GM19468 (cell line): ENCODE measurements around the gene GLP2R.

Experiments
- ATAC-seq: cut with Tn5 transposase; IDR thresholded peaks from one replicate; pipeline ENCODE4 v1.9.1; 2021; ENCODE audit warnings: mild to moderate bottlenecking, moderate library complexity, moderate number of reproducible peaks; ENCODE audit not compliant: unreplicated experiment; ENCODE audit errors: extremely low read depth

Gene GLP2R

DNA sequence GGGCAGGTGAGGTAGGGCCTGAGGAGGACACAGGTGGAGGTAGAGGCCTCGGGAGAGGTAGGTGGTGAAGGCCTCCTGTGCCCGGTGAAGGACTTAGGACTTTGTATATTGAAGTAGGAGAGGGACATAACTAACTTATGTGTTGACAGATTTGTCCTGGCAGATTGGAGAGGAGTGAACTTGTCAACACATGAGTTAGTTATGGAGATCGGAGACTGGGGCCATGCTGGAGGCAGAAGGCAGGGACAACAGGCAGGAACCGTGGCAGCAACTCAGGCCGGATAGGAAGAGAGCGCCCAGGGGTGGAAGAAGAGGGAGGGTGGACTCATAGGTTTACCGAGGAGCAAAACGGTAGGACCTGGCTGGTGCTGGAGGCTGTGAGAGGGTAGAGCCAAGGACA lies 18.4 kb downstream of the GLP2R start:
- ATAC-seq, result no peak

DNA sequence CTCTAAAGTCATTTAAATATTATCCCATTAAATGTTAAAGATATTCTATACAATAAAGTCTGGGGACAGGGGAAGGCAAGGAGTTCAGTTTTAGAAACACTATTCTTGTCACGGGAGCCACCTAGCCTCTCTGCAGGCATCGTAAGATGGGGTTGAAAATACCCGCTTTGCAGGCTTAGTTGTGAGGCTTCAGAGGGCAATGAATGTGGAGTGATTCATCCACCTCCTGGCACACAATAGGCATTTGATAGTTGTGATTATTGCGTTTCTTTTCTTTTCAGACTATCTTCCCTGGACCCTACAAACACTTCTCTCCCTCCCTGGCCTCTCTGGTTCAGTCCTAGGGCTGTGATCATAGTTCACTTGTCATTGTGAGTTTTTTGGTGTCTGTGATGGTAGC lies 19.6 kb downstream of the GLP2R start:
- no peak for ATAC-seq

- ATAC-seq, result no peak
Measured at GRCh38 chr17:9850151-9850550, 24.4 kb downstream of the GLP2R start.

- ATAC-seq, result no peak
Measured at GRCh38 chr17:9854255-9854654, 28.5 kb downstream of the GLP2R start.

- no peak for ATAC-seq
Measured at GRCh38 chr17:9855036-9855435, 29.3 kb downstream of the GLP2R start.

DNA sequence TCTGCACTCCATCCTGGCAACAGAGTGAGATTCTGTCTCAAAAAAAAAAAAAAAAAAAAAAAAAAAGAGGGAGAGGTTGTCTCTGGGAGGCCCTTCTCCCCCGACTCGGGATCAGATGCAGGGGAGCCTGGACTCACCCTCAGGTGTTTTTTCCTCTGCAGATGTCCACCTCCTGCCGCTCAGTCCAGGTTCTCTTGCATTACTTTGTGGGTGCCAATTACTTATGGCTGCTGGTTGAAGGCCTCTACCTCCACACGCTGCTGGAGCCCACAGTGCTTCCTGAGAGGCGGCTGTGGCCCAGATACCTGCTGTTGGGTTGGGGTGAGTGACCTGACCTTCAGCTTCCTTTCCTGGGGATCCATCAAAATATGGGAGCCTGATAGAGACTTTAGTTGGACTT lies 34.1 kb downstream of the GLP2R start:
- no peak for ATAC-seq

- ATAC-seq, result no peak
Measured at GRCh38 chr17:9860851-9861250, 35.1 kb downstream of the GLP2R start.

DNA sequence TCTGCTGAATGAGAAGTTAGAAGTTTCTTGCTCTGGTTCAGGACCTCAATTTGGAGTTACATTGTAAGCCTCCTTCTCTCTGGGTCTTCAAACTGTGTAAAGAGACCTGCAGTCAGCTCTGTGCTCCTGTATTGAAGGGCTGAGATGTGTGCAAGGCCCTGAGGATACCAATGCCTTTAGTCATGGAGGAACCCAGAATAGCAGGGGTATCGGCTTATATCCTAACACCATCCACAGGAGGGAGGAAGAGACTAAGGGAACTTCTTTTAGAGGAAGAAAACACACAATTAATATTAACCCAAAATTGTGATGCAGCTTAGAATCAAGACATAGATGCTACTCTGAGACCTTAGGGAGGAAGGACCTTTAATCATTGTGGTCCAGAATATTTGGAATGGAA lies 36.5 kb downstream of the GLP2R start:
- no peak for ATAC-seq

GRCh38 chr17:9862949-9863348 lies 37.2 kb downstream of the GLP2R start:
- no peak for ATAC-seq

DNA sequence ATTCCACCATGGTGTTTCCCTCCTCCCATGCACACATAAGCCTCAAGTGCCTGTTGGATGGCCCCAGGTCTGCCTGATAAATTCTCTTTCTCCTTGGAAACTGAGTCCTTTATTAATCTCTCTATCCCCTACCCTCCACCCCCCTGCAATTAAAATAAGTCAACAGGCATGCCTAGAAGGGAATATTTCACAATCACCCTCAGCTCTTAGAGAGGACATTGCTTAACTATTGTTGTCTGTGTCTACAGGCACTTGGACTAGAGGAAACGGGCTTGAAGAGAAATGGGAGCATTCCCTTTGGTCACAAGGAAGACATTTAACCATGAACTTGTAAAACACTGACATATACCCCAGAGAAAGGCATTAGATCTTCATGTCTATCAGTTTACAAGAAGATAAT lies 39.9 kb downstream of the GLP2R start:
- ATAC-seq, result no peak

DNA sequence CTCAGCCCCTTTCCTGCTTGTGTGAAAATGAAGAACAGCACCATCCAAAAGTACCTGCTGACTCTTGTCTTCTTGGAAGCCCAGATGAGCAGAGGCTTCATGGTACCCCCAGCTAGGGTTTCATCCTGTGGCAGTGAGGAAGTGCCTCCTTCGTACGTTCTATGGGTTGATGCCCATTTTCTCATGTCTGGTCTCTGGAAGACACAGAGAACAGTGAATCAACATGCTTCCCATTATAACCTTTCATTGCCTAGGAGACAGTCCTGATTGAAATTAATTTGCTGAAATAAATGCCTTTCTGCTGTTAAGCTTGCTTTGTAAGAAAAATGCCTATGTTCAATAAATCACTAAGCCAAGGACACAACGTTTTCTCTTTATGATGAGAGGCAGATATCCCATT lies 42.8 kb downstream of the GLP2R start:
- ATAC-seq, result no peak

GRCh38 chr17:9872852-9873251 lies 47.1 kb downstream of the GLP2R start:
- ATAC-seq, result no peak

DNA sequence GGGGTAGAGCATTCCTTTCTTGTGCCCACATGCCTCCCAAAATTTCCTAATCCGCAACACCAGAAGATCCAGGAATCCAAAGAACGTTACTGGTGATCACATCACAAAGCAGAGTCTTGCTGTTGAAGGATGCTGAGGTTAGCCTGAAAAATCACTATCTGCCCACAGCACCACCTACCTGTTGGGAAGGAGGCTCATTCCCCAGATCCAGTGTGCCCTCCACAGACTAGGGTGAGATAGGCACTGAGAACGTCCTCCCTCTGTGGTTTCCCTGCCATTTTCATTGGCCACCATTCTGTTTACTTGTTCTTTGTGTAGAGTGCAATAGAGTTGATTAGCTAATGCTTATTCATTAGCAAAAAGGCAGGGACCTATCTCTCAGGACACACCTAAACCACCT lies 49.0 kb downstream of the GLP2R start:
- ATAC-seq, result no peak

GRCh38 chr17:9875441-9875840 lies 49.7 kb downstream of the GLP2R start:
- no peak for ATAC-seq

DNA sequence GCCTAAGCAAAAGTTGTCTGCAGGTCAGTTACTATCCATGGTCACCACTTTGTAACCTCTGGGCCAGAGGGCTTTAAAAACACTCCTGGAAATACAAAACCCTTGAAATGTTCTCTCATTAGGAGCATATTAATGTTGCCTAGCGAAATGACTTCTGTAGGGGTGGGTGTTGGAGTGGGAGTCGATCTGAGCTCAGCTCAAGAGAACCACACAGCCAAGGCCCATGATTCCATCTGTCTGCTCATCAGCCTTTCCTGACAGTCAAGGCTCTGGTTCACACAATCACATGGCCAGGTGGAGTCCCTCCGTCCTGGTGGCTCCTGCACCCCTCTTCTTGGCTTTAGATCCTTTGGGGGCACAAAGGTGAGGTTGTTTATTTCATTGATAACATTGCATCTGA lies 52.6 kb downstream of the GLP2R start:
- ATAC-seq, result no peak

- ATAC-seq, result no peak
Measured at GRCh38 chr17:9878786-9879525, 53.2 kb downstream of the GLP2R start.

DNA sequence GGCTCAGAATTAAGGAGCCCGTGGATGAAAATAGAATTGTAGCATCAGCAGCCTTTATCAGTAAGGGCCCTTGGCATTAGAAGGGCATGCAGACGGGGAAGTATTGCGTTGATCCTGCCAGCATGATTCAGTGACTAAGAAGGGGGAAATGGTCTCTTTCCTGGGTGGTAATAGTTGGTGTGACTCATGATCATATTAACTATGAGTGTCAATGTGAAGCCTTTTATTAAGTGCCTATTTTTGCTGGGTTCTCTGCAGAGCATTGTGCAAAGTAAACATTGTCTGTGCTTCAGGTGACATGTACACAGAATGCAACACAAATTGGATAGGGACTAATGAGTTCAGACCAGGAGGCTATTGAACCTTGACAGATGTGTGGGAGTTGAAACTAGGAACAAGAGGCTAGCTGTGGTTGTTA lies 54.9 kb downstream of the GLP2R start:
- no peak for ATAC-seq

- ATAC-seq, result no peak
Measured at GRCh38 chr17:9883451-9883850, 57.7 kb downstream of the GLP2R start.

DNA sequence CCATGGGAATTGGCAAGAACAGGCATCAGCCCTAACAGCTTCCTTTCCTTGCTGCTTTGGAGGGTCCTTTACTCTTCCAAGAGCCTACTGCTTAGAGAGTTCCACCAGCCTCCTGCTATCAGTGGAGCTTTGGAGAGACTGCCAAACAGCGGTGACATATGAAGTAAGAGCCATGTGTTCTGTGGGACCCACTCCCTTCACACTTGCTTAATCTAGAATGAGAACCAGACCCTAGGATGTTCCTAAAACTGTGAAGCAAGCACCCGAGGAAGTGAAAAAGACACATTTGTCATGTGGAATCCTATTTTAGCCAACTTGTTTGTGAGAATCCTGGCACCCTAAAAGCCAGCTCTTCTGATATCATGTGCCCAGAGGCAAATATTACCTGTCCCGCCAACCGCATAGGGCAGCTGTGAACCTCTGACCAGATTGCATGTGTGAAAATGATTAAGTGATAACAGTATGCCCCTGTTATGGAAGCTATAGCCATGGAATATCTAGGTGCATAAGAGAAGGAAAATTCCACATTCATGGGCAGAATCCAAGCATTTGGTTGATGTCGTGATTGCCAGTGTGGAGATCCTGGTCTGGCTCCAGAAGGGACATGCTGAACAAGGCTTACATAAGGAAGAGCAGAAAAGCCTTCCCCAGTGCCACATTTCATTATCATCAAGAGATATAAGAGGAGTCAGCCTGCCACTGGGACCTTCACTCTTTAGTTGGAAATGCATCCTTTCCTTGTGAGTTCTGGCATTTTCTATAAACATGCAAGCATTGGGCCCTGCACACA lies 60.6 kb downstream of the GLP2R start:
- no peak for ATAC-seq

DNA sequence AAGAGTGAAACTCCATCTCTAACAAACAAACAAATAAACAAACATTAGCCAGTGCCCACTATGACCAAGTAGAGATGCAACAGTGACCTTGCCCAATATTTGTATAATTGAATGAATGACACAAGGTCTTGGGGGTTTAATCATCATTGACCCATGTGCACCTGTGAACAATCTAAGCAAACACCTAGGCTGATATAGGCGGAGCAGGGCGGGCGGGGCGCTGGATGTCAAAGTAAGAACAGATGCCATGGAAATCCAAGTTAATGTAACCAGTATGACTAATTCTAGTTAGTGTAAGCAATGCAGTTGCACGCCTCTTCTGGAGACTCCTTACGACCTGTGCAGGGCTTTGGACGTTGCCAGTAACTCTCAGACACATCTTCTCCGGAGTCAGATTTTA lies 61.8 kb downstream of the GLP2R start:
- no peak for ATAC-seq

- ATAC-seq, result no peak
Measured at GRCh38 chr17:9890124-9890523, 64.4 kb downstream of the GLP2R start.
